Testis (tissue), 3 donors: ENCODE results near the gene CYP4F22. TPM values are rescaled to one million over a fixed set of nuclear protein-coding genes. Genes with fewer than 3 reads are reported as not detected.

Experiments used
- polyA plus RNA-seq: library from polyadenylated mRNA; stranded (reverse); fragments of 350-450 nt; fragmentation: Illumina TruSeq; extraction: RNeasy Lipid Tissue Mini Kit (QIAGEN cat#74804); gene quantifications from one replicate; pipeline ENCODE4 v1.2.3, GENCODE V29; 2014; ENCODE audit warnings: low read depth, low replicate concordance; ENCODE audit not compliant: insufficient read depth
- total RNA-seq, 2 donors: library from RNA; depleted of rRNA; stranded (reverse); fragments of >200 nt; gene quantifications; one replicate each; pipeline ENCODE4 v1.2.3, GENCODE V29; 2016

Gene CYP4F22
- total and polyA plus RNA-seq, 3 donors from 2014 or later: 2.1 to 5.8 (median 2.5) TPM

Other genes with a start within 250 kb of the CYP4F22 start
- 100 to 1,000 TPM; 106 to 109 TPM for gene BRD4, start 176.0 kb upstream of the CYP4F22 start, total RNA-seq
- 59.2 TPM for gene BRD4, start 176.0 kb upstream of the CYP4F22 start, polyA plus RNA-seq
- 10 to 100 TPM; 44.0 to 46.3 TPM for gene AKAP8, start 128.7 kb upstream of the CYP4F22 start, total RNA-seq
- gene AKAP8, start 128.7 kb upstream of the CYP4F22 start, polyA plus RNA-seq: 20.1 TPM
- 100 to 1,000 TPM; 334 to 399 TPM for gene AKAP8L, start 89.5 kb upstream of the CYP4F22 start, total RNA-seq
- gene AKAP8L, start 89.5 kb upstream of the CYP4F22 start, polyA plus RNA-seq: 131 TPM
- gene WIZ, start 58.6 kb upstream of the CYP4F22 start, total RNA-seq: 100 to 1,000 TPM; 109 to 118 TPM
- 66.2 TPM for gene WIZ, start 58.6 kb upstream of the CYP4F22 start, polyA plus RNA-seq
- gene RASAL3, start 44.0 kb upstream of the CYP4F22 start, total RNA-seq: 1 to 10 TPM; 1.4 to 2.7 TPM
- gene RASAL3, start 44.0 kb upstream of the CYP4F22 start, polyA plus RNA-seq: 2.0 TPM
- gene PGLYRP2, start 29.0 kb upstream of the CYP4F22 start, total RNA-seq: 10 to 100 TPM; 43.7 to 44.4 TPM
- gene PGLYRP2, start 29.0 kb upstream of the CYP4F22 start, polyA plus RNA-seq: 27.8 TPM
- gene CYP4F8, start 106.7 kb downstream of the CYP4F22 start, total RNA-seq: under 1 TPM; 0.31 to 0.71 TPM
- gene CYP4F8, start 106.7 kb downstream of the CYP4F22 start, polyA plus RNA-seq: 0.17 TPM
- gene CYP4F3, start 132.4 kb downstream of the CYP4F22 start, total RNA-seq: 1 to 10 TPM in 1 of 2 donors, under 1 TPM in 1; 0.74 to 1.0 TPM
- gene CYP4F3, start 132.4 kb downstream of the CYP4F22 start, polyA plus RNA-seq: 1.4 TPM
- 1 to 10 TPM; 4.2 to 7.2 TPM for gene CYP4F12, start 164.6 kb downstream of the CYP4F22 start, total RNA-seq
- gene CYP4F12, start 164.6 kb downstream of the CYP4F22 start, polyA plus RNA-seq: 1.2 TPM
- gene OR10H2, start 219.5 kb downstream of the CYP4F22 start, total RNA-seq: not detected
- not detected for gene OR10H2, start 219.5 kb downstream of the CYP4F22 start, polyA plus RNA-seq
- not detected for gene OR10H3, start 229.5 kb downstream of the CYP4F22 start, total RNA-seq
- not detected for gene OR10H3, start 229.5 kb downstream of the CYP4F22 start, polyA plus RNA-seq